Smooth muscle cell of the pulmonary artery (primary cell): ENCODE measurements around the gene ABCC6. TPM values are rescaled to one million over a fixed set of nuclear protein-coding genes. Genes with fewer than 3 reads are reported as not detected.

Experiments
- total RNA-seq: library from RNA; depleted of rRNA; stranded (reverse); fragments of >200 nt; gene quantifications from 2 replicates; pipeline ENCODE4 v1.2.3, GENCODE V29; 2014

ABCC6 gene
- 0.65 and 0.76 TPM in 2 replicates for total RNA-seq

GRCh38 chr16:16222850-16223661 is at the start of gene ABCC6:
Gene ABCC6, minus strand, starts transcription at chr16:16223494. Its CDS starts 60 bp downstream, at chr16:16223434.

Other genes starting within 250 kb of the ABCC6 start
- gene NOMO3, start 9.0 kb upstream of the ABCC6 start, total RNA-seq: 13.0 and 93.0 TPM in 2 replicates
- 0.78 and 3.9 TPM in 2 replicates for gene NPIPA7, start 155.6 kb upstream of the ABCC6 start, total RNA-seq